HL-60 (cell line): ENCODE data around the gene MAB21L1.

Experiments used
- CTCF ChIP-seq: IDR thresholded peaks from one replicate; pipeline ENCODE4 v1.5.1; 2011; ENCODE audit warnings: low read length, control low read depth, inconsistent platforms; ENCODE audit not compliant: insufficient read depth
- POLR2AphosphoS5 ChIP-seq: IDR thresholded peaks from 2 replicates; pipeline ENCODE4 v1.6.1; 2012; ENCODE audit warnings: low read depth
- SPI1 ChIP-seq: IDR thresholded peaks from 2 replicates; pipeline ENCODE4 v1.6.1; 2012; ENCODE audit warnings: low read depth, mild to moderate bottlenecking, borderline replicate concordance

GRCh38 chr13:35500144-35500543 lies 23.7 kb upstream of the MAB21L1 start:
- TF ChIP-seq CTCF (no peak), POLR2AphosphoS5 (no peak), SPI1 (no peak)
